Progenitor cell of endocrine pancreas (in vitro differentiated cells): ENCODE measurements around the gene ITGAD. TPM values are rescaled to one million over a fixed set of nuclear protein-coding genes. Genes with fewer than 3 reads are reported as not detected.

Experiments
- total RNA-seq: library from RNA; stranded (reverse); gene quantifications from 2 replicates; pipeline ENCODE4 v1.2.1, GENCODE V29; 2021

The ITGAD gene
- total RNA-seq, 1 donor from 2014 or later, result not detected

Other genes starting within 250 kb of the ITGAD start
- 0.65 and 0.69 TPM in 2 replicates for gene PRSS36, start 243.3 kb upstream of the ITGAD start, total RNA-seq
- 739 TPM in 2 replicates for gene FUS, start 213.2 kb upstream of the ITGAD start, total RNA-seq
- 4.6 and 5.4 TPM in 2 replicates for gene PYCARD, start 190.6 kb upstream of the ITGAD start, total RNA-seq
- 0.14 TPM in 1 of 2 replicates, not detected in the other for gene TRIM72, start 179.2 kb upstream of the ITGAD start, total RNA-seq
- gene PYDC1, start 176.2 kb upstream of the ITGAD start, total RNA-seq, result not detected in 2 replicates
- gene ITGAM, start 133.4 kb upstream of the ITGAD start, total RNA-seq, result not detected in 2 replicates
- gene ITGAX, start 38.2 kb upstream of the ITGAD start, total RNA-seq, result not detected in 2 replicates
- not detected in 2 replicates for gene COX6A2, start 35.0 kb downstream of the ITGAD start, total RNA-seq
- gene ZNF843, start 49.5 kb downstream of the ITGAD start, total RNA-seq, result 1.2 and 1.4 TPM in 2 replicates
- 14.6 and 14.8 TPM in 2 replicates for gene ARMC5, start 66.2 kb downstream of the ITGAD start, total RNA-seq
- 4.5 and 5.0 TPM in 2 replicates for gene TGFB1I1, start 78.8 kb downstream of the ITGAD start, total RNA-seq
- 0.29 and 0.62 TPM in 2 replicates for gene SLC5A2, start 89.8 kb downstream of the ITGAD start, total RNA-seq
- gene RUSF1, start 115.1 kb downstream of the ITGAD start, total RNA-seq, result 65.1 and 65.7 TPM in 2 replicates
- not detected in 2 replicates for gene AHSP, start 134.6 kb downstream of the ITGAD start, total RNA-seq